Transverse colon (tissue), 4 donors: ENCODE results near the gene POR. TPM values are rescaled to one million over a fixed set of nuclear protein-coding genes. Genes with fewer than 3 reads are reported as not detected.
"Not testable (repeated sequence)": the region's sequence is repeated elsewhere in the genome, so short reads cannot be mapped to it uniquely, and the experiment has no call there.

Source experiments
- DNase-seq: peaks from one replicate; pipeline ENCODE4 v3.0.0-alpha.2; 2019
- H3K27ac ChIP-seq, 4 donors: fragments of 200-600 bp; sonication (generic); 2 replicates each; pipeline ENCODE4 v1.5.1; 2016 to 2018; ENCODE audit warnings: inconsistent platforms in 4 of 4
- H3K27me3 ChIP-seq: fragments of 200-600 bp; sonication (generic); 2 replicates; pipeline ENCODE4 v1.5.1; 2017; ENCODE audit warnings: inconsistent platforms
- H3K36me3 ChIP-seq, 4 donors: fragments of 200-600 bp; sonication (generic); 2 replicates each; pipeline ENCODE4 v1.5.1; 2017 to 2019; ENCODE audit warnings: inconsistent platforms in 4 of 4
- H3K4me1 ChIP-seq, 4 donors: fragments of 200-600 bp; sonication (generic); 2 replicates each; pipeline ENCODE4 v1.5.1; 2017 to 2020; ENCODE audit warnings: inconsistent platforms in 4 of 4
- H3K4me3 ChIP-seq, 4 donors: fragments of 200-600 bp; sonication (generic); 1 replicate in 1 of 4; 2 replicates in 3 of 4; pipeline versions ENCODE4 v1.5.1 to v1.6.1; 2017 to 2019; ENCODE audit warnings: inconsistent platforms in 4 of 4
- H3K9me3 ChIP-seq, 2 donors: fragments of 200-600 bp; sonication (generic); 2 replicates each; pipeline ENCODE4 v1.5.1; 2017 to 2019; ENCODE audit warnings: inconsistent platforms in 2 of 2
- CTCF ChIP-seq, 5 experiments: fragments of 200-600 bp in 3 of 5; fragments of 450-650 bp in 2 of 5; sonication (generic) in 3 of 5; IDR thresholded peaks; 1 replicate in 2 of 5; 2 replicates in 3 of 5; pipeline ENCODE4 v1.5.1; 2016 to 2017; ENCODE audit warnings: antibody characterized with exemption in 5 of 5, inconsistent platforms in 3 of 5, mild to moderate bottlenecking in 2 of 5, moderate library complexity in 1 of 5
- EP300 ChIP-seq: sonication (generic); formaldehyde crosslinking; IDR thresholded peaks from one replicate; pipeline ENCODE4 v1.6.1; 2017; ENCODE audit warnings: antibody characterized with exemption, low read depth
- POLR2A ChIP-seq: fragments of 450-650 bp; IDR thresholded peaks from one replicate; pipeline ENCODE4 v1.6.1; 2016; ENCODE audit warnings: antibody characterized with exemption, mild to moderate bottlenecking, moderate library complexity
- POLR2AphosphoS5 ChIP-seq, 3 donors: sonication (generic); formaldehyde crosslinking; IDR thresholded peaks; one replicate each; pipeline ENCODE4 v1.6.1; 2016; ENCODE audit warnings: antibody characterized with exemption in 3 of 3
- WGBS, 2 donors: methylation state at CpG; one replicate each; pipeline ENCODE4 v1.1.5; 2018; ENCODE audit warnings: low coverage in 1 of 2; 5-methylcytosine and 5-hydroxymethylcytosine counted together
- in situ Hi-C, 4 donors: fragments of 200-750 bp; cut with MboI; loops; one replicate each; pipeline versions ENCODE4 v1.15.0 to v1.15.1; 2017; ENCODE audit warnings: low sequenced_read_pairs in 3 of 4, low pct_ligation_motif_present in 1 of 4, low pct_unique_long_range_greater_than_20kb in 1 of 4
- intact Hi-C: fragments of 100-400 bp; cut with DNase I; formaldehyde crosslinking; loops from one replicate; pipeline ENCODE4 v1.15.1; 2023; ENCODE audit warnings: low total_unique reads
- total RNA-seq, 4 donors: library from RNA; depleted of rRNA; stranded (reverse); fragments of >200 nt; gene quantifications; one replicate each; pipeline ENCODE4 v1.1.0, GENCODE V29; 2016

POR gene
- total RNA-seq, 4 donors from 2014 or later = 95.9 to 200 (median 149) TPM

- Histone ChIP-seq H3K36me3 (peaks cover 0 to 12% (median 2%) of the 10 kb centered on the region in 4 donors), H3K27me3 (no peaks in the 10 kb centered on the region), H3K4me1 (peaks cover 0 to 4% (median 1%) of the 10 kb centered on the region in 4 donors), H3K27ac (no peak overlapping the region), H3K4me3 (no peak overlapping the region), H3K9me3 (no peaks in the 10 kb centered on the region)
- intact Hi-C loops (loop anchor here (2.0 kb wide), 1 partner anchor 153 kb away; no protein-coding TSS in a partner anchor), in situ Hi-C loops (loop anchor here in 3 of 4 donors (5.0 to 10.0 kb wide), 2 partner anchors 153 to 155 kb away; no protein-coding TSS in a partner anchor)
- 38% methylated on average over 6 of the region's 6 CpGs; no CpG with 5 or more reads in 1 of the 2 donors for WGBS, 2 donors
- TF ChIP-seq CTCF (IDR thresholded peaks at IDR 0.05) (peak; percentile 75 to 92 (median 90)), EP300 (no peak)
- peak; percentile 83 for DNase-seq
Observed at GRCh38 chr7:76020031-76020714, 105.2 kb downstream of the POR start.

GRCh38 chr7:76022026-76022780, 107.2 kb downstream of the POR start:
- TF ChIP-seq POLR2AphosphoS5 (IDR thresholded peaks at IDR 0.05) (no peak), CTCF (IDR thresholded peaks at IDR 0.05) (no peak), EP300 (no peak), POLR2A (no peak)
- Histone ChIP-seq H3K27me3 (no peaks in the 10 kb centered on the region), H3K36me3 (peaks cover 0 to 12% (median 0%) of the 10 kb centered on the region in 4 donors), H3K4me3 (no peak overlapping the region), H3K9me3 (no peaks in the 10 kb centered on the region), H3K4me1 (peaks cover 0 to 4% (median 1%) of the 10 kb centered on the region in 4 donors), H3K27ac (no peak overlapping the region)
- WGBS, 2 donors = 80 to 89% methylated on average over 1 to 7 of the region's 7 CpGs
- no peak for DNase-seq
- intact Hi-C loops (no loop called here), in situ Hi-C loops (loop anchor here in 3 of 4 donors (5.0 to 10.0 kb wide), 2 partner anchors 155 to 157 kb away; no protein-coding TSS in a partner anchor)

DNA sequence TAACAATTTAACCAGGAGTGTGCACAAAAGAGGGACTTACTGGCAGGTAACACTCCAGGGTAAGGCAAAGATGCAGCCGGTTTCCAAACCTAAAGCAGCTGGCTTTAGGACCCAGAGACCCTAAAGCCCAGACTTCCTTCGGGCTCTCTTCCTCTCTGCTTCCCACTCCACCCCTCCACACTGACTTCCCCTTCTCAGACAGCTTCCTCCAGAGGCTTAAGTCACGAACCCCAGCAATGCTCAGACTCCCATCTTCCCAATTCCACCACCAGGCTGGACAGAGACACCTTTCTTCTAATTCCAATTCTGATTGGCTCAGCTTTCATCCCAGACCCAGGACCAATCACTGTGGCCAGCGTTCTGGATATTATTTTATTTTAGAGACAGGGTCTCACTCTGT, 108.0 kb downstream of the POR start:
- no peaks in the 10 kb centered on the region for H3K9me3 ChIP-seq
- H3K27ac ChIP-seq = no peak overlapping the region
- H3K4me1 ChIP-seq = peaks cover 0 to 4% (median 1%) of the 10 kb centered on the region in 4 donors
- no peak overlapping the region for H3K4me3 ChIP-seq
- no peak for DNase-seq
- in situ Hi-C loops = loop anchor here in 3 of 4 donors (5.0 to 10.0 kb wide), 2 partner anchors 156 to 158 kb away; no protein-coding TSS in a partner anchor
- H3K36me3 ChIP-seq = peaks cover 0 to 12% (median 0%) of the 10 kb centered on the region in 4 donors
- intact Hi-C loops = no loop called here
- H3K27me3 ChIP-seq = no peaks in the 10 kb centered on the region
- TF ChIP-seq CTCF (IDR thresholded peaks at IDR 0.05) (no peak), POLR2AphosphoS5 (IDR thresholded peaks at IDR 0.05) (no peak), EP300 (no peak), POLR2A (no peak)
- WGBS, 2 donors = 60 to 75% methylated on average over 4 of the region's 4 CpGs

GRCh38 chr7:76029682-76030081, 114.7 kb downstream of the POR start:
- 74 to 100% methylated on average over 2 to 7 of the region's 7 CpGs for WGBS, 2 donors
- peak in 2 of 5 experiments; percentile 10 to 18 for TF ChIP-seq CTCF (IDR thresholded peaks at IDR 0.05)
- DNase-seq, H3K9me3 ChIP-seq, H3K27me3 ChIP-seq, H3K4me3 ChIP-seq, H3K27ac ChIP-seq, H3K4me1 ChIP-seq, H3K36me3 ChIP-seq: not testable (repeated sequence)
- in situ Hi-C loops = loop anchor here in 1 of 4 donors (10.0 kb wide), 1 partner anchor 165 kb away; no protein-coding TSS in a partner anchor
- intact Hi-C loops = loop anchor here (5.0 kb wide), 1 partner anchor 1367 kb away; no protein-coding TSS in a partner anchor
